GM21619 (cell line): ENCODE measurements around the gene HSD17B12.

Source experiments
- ATAC-seq: cut with Tn5 transposase; IDR thresholded peaks from one replicate; pipeline ENCODE4 v1.9.1; 2021; ENCODE audit not compliant: unreplicated experiment

HSD17B12 gene

GRCh38 chr11:43861141-43861540 lies 180.6 kb downstream of the HSD17B12 start:
- no peak for ATAC-seq

- ATAC-seq, result no peak
Measured at GRCh38 chr11:43866520-43866919, 186.0 kb downstream of the HSD17B12 start.

GRCh38 chr11:43866969-43867368 lies 186.4 kb downstream of the HSD17B12 start:
- ATAC-seq, result no peak

- peak; percentile 100 for ATAC-seq
Measured at GRCh38 chr11:43868852-43869567, 188.5 kb downstream of the HSD17B12 start.

- ATAC-seq, result no peak
Measured at GRCh38 chr11:43871051-43871450, 190.5 kb downstream of the HSD17B12 start.

GRCh38 chr11:43872995-43873394 lies 192.5 kb downstream of the HSD17B12 start:
- ATAC-seq, result no peak

GRCh38 chr11:43874078-43874477 lies 193.5 kb downstream of the HSD17B12 start:
- ATAC-seq, result no peak

GRCh38 chr11:43874738-43875137 lies 194.2 kb downstream of the HSD17B12 start:
- peak; percentile 80 for ATAC-seq

- no peak for ATAC-seq
Measured at GRCh38 chr11:43879789-43880639, 199.5 kb downstream of the HSD17B12 start.

GRCh38 chr11:43880640-43881159 lies 200.2 kb downstream of the HSD17B12 start, which contains the start of gene ALKBH3:
ALKBH3 (plus strand) TSS chr11:43880831; CDS start chr11:43882653, 1,822 bp downstream.
- ATAC-seq, result peak; percentile 99

- ATAC-seq, result no peak
Measured at GRCh38 chr11:43892851-43893250, 212.3 kb downstream of the HSD17B12 start.

- no peak for ATAC-seq
Measured at GRCh38 chr11:43894546-43894945, 214.0 kb downstream of the HSD17B12 start.

- no peak for ATAC-seq
Measured at GRCh38 chr11:43895601-43896000, 215.1 kb downstream of the HSD17B12 start.

GRCh38 chr11:43898574-43898973 lies 218.0 kb downstream of the HSD17B12 start:
- ATAC-seq, result no peak

GRCh38 chr11:43899094-43899493 lies 218.6 kb downstream of the HSD17B12 start:
- no peak for ATAC-seq

- no peak for ATAC-seq
Measured at GRCh38 chr11:43901551-43901950, 221.0 kb downstream of the HSD17B12 start.

- ATAC-seq, result no peak
Measured at GRCh38 chr11:43903078-43903477, 222.5 kb downstream of the HSD17B12 start.

- ATAC-seq, result no peak
Measured at GRCh38 chr11:43903969-43904368, 223.4 kb downstream of the HSD17B12 start.

GRCh38 chr11:43904742-43905535 lies 224.4 kb downstream of the HSD17B12 start:
- ATAC-seq, result no peak

- ATAC-seq, result no peak
Measured at GRCh38 chr11:43905813-43906241, 225.3 kb downstream of the HSD17B12 start.
